HepG2 (cell line): ENCODE results near the gene MBD3L2. TPM values are rescaled to one million over a fixed set of nuclear protein-coding genes. Genes with fewer than 3 reads are reported as not detected.

ENCODE experiments used
- CREBL2 ChIP-seq: sonication (generic); formaldehyde crosslinking; IDR thresholded peaks from 2 replicates; pipeline ENCODE4 v1.8.1; 2023; ENCODE audit warnings: missing genetic modification reagents, mild to moderate bottlenecking, borderline replicate concordance
- E2F5 ChIP-seq: sonication (generic); formaldehyde crosslinking; conservative IDR thresholded peaks from 2 replicates; pipeline ENCODE4 v1.4.0; 2020; ENCODE audit warnings: missing genetic modification reagents
- KDM5A ChIP-seq: fragments of 200-600 bp; sonication (generic); IDR thresholded peaks from 2 replicates; pipeline ENCODE4 v1.7.0; 2018; ENCODE audit warnings: antibody characterized with exemption, mild to moderate bottlenecking, low read length, borderline replicate concordance
- KMT2A ChIP-seq: sonication (generic); formaldehyde crosslinking; IDR thresholded peaks from 2 replicates; pipeline ENCODE4 v1.4.0; 2020; ENCODE audit warnings: missing genetic modification reagents
- PAWR ChIP-seq: sonication (generic); formaldehyde crosslinking; IDR thresholded peaks from 2 replicates; pipeline ENCODE4 v1.4.0; 2020; ENCODE audit warnings: missing genetic modification reagents, mild to moderate bottlenecking, borderline replicate concordance
- RBM22 ChIP-seq: fragments of 200-400 bp; formaldehyde crosslinking; optimal IDR thresholded peaks from 2 replicates; pipeline ENCODE3; 2017; ENCODE audit warnings: mild to moderate bottlenecking, low read length, moderate library complexity
- RFXANK ChIP-seq: IDR thresholded peaks from 2 replicates; pipeline ENCODE4 v1.6.1; 2016
- SIX4 ChIP-seq: sonication (generic); formaldehyde crosslinking; IDR thresholded peaks from 2 replicates; pipeline ENCODE4 v1.4.0; 2020; ENCODE audit warnings: missing genetic modification reagents
- TAF1 ChIP-seq: sonication (generic); formaldehyde crosslinking; IDR thresholded peaks from 2 replicates; pipeline ENCODE4 v1.4.0; 2020; ENCODE audit warnings: missing genetic modification reagents
- UBTF ChIP-seq: sonication (generic); formaldehyde crosslinking; IDR thresholded peaks from 2 replicates; pipeline ENCODE4 v1.4.0; 2020; ENCODE audit warnings: mild to moderate bottlenecking, missing genetic modification reagents
- ZBTB49 ChIP-seq: sonication (generic); formaldehyde crosslinking; IDR thresholded peaks from 2 replicates; pipeline ENCODE4 v1.4.0; 2020; ENCODE audit warnings: missing genetic modification reagents, borderline replicate concordance
- ZFP36L1 ChIP-seq: sonication (generic); formaldehyde crosslinking; IDR thresholded peaks from 2 replicates; pipeline ENCODE4 v1.8.0; 2022; ENCODE audit warnings: mild to moderate bottlenecking, missing genetic modification reagents, moderate library complexity
- ZFP82 ChIP-seq: sonication (generic); formaldehyde crosslinking; IDR thresholded peaks from 2 replicates; pipeline ENCODE4 v1.5.1; 2020; ENCODE audit warnings: mild to moderate bottlenecking, missing genetic modification reagents, borderline replicate concordance
- ZIK1 ChIP-seq: sonication (generic); formaldehyde crosslinking; IDR thresholded peaks from 2 replicates; pipeline ENCODE4 v1.5.0; 2020; ENCODE audit warnings: mild to moderate bottlenecking, low read depth, missing genetic modification reagents, borderline replicate concordance
- ZNF10 ChIP-seq: sonication (generic); formaldehyde crosslinking; IDR thresholded peaks from 2 replicates; pipeline ENCODE4 v1.4.0; 2020; ENCODE audit warnings: mild to moderate bottlenecking, low read depth, missing genetic modification reagents, borderline replicate concordance
- ZNF558 ChIP-seq: sonication (generic); formaldehyde crosslinking; IDR thresholded peaks from 2 replicates; pipeline ENCODE4 v1.9.0; 2022; ENCODE audit warnings: mild to moderate bottlenecking, missing genetic modification reagents, borderline replicate concordance
- ZNF574 ChIP-seq: sonication (generic); formaldehyde crosslinking; IDR thresholded peaks from 2 replicates; pipeline ENCODE4 v1.4.0; 2020; ENCODE audit warnings: missing genetic modification reagents
- ZNF761 ChIP-seq: sonication (generic); formaldehyde crosslinking; conservative IDR thresholded peaks from 2 replicates; pipeline ENCODE4 v1.4.0; 2020; ENCODE audit warnings: mild to moderate bottlenecking, missing genetic modification reagents
- ZNF773 ChIP-seq: sonication (generic); formaldehyde crosslinking; IDR thresholded peaks from 2 replicates; pipeline ENCODE4 v1.4.0; 2020; ENCODE audit warnings: missing genetic modification reagents, borderline replicate concordance
- ZNF790 ChIP-seq: sonication (generic); formaldehyde crosslinking; IDR thresholded peaks from 2 replicates; pipeline ENCODE4 v1.8.0; 2022; ENCODE audit warnings: missing genetic modification reagents, mild to moderate bottlenecking, borderline replicate concordance
- polyA plus RNA-seq, 8 experiments: library from polyadenylated mRNA; depleted of rRNA in 3 of 8; stranded (reverse) in 7 of 8; unstranded in 1 of 8; fragments of >200 nt; fragmentation: Illumina TruSeq in 4 of 8; extraction: Trizol in 4 of 8; gene quantifications; 2 replicates each; pipeline versions ENCODE4 v1.2.1 to v1.2.3, GENCODE V29; 2011 to 2016; ENCODE audit warnings: low read depth in 4 of 8, missing spikeins in 1 of 8, mixed read lengths in 1 of 8; ENCODE audit not compliant: insufficient read depth in 1 of 8
- total RNA-seq, 5 experiments: library from RNA; depleted of rRNA; stranded (reverse); fragments of >200 nt; fragmentation: Illumina TruSeq; extraction: Trizol; gene quantifications; 2 replicates each; pipeline ENCODE4 v1.2.3, GENCODE V29; 2016; ENCODE audit warnings: low read depth in 1 of 5

The MBD3L2 gene
- total and polyA plus RNA-seq, 2 of the 13 experiments (the other 11 are each of a cell fraction or from before 2014, with no cell fraction given): not detected

GRCh38 chr19:7069042-7069903, 20.2 kb downstream of the MBD3L2 start, which contains the start of gene ZNF557 (continued):
- TF ChIP-seq ZNF558 (CRISPR knock-in tag) (0 out of 2 replicates have a peak, but pooled peaks have one; percentile 25), SIX4 (CRISPR knock-in tag) (peak; percentile 27; the same call in 1 of the 2 replicates), ZNF773 (0 out of 2 replicates have a peak, but pooled peaks have one; percentile 52), ZBTB49 (CRISPR knock-in tag) (no peak), ZNF790 (no peak; the same call in 1 of the 2 replicates), TAF1 (CRISPR knock-in tag) (peak; percentile 66), KDM5A (peak; percentile 86), RFXANK (no peak), UBTF (CRISPR knock-in tag) (peak; percentile 45), CREBL2 (no peak), ZNF574 (peak; percentile 88), E2F5 (CRISPR knock-in tag) (no peak), PAWR (CRISPR knock-in tag) (no peak), ZNF10 (no peak), KMT2A (CRISPR knock-in tag) (peak; percentile 64; the same call in 1 of the 2 replicates), RBM22 (peak; percentile 24), ZIK1 (CRISPR knock-in tag) (no peak), ZNF761 (CRISPR knock-in tag) (no peak), ZFP82 (CRISPR knock-in tag) (no peak), ZFP36L1 (peak; percentile 56; the same call in 1 of the 2 replicates)
